ENCODE measurements around the gene EPHB6.

Gene EPHB6

GRCh38 chr7:142901426-142902259 is 46.8 kb downstream of the EPHB6 start:
- no peak for FAIRE-seq

GRCh38 chr7:142904128-142904527 is 49.3 kb downstream of the EPHB6 start:
- FAIRE-seq, result no peak

GRCh38 chr7:142905759-142906158 is 50.9 kb downstream of the EPHB6 start:
- FAIRE-seq, result no peak

- no peak for FAIRE-seq
Observed at GRCh38 chr7:142906643-142907042, 51.8 kb downstream of the EPHB6 start.

GRCh38 chr7:142908290-142908689 is 53.4 kb downstream of the EPHB6 start:
- no peak for FAIRE-seq

GRCh38 chr7:142908921-142909890 is 54.3 kb downstream of the EPHB6 start:
- FAIRE-seq, result no peak

- no peak for FAIRE-seq
Observed at GRCh38 chr7:142910031-142910433, 55.2 kb downstream of the EPHB6 start.

- no peak for FAIRE-seq
Observed at GRCh38 chr7:142910481-142910880, 55.6 kb downstream of the EPHB6 start.

GRCh38 chr7:142913051-142913450 is 58.2 kb downstream of the EPHB6 start:
- no peak for FAIRE-seq

GRCh38 chr7:142913566-142913965 is 58.7 kb downstream of the EPHB6 start:
- FAIRE-seq, result no peak

GRCh38 chr7:142914121-142914520 is 59.2 kb downstream of the EPHB6 start:
- FAIRE-seq, result no peak

GRCh38 chr7:142915315-142915714 is 60.4 kb downstream of the EPHB6 start:
- no peak for FAIRE-seq

- no peak for FAIRE-seq
Observed at GRCh38 chr7:142916508-142916907, 61.6 kb downstream of the EPHB6 start.

GRCh38 chr7:142917447-142917846 is 62.6 kb downstream of the EPHB6 start:
- FAIRE-seq, result no peak

- no peak for FAIRE-seq
Observed at GRCh38 chr7:142918901-142919300, 64.0 kb downstream of the EPHB6 start.

GRCh38 chr7:142919656-142920055 is 64.8 kb downstream of the EPHB6 start:
- no peak for FAIRE-seq

Measured in A204.1 (cell line).